Astrocyte (in vitro differentiated cells and primary cell): Measurements from ENCODE around the gene RANGRF.

Source experiments
- CTCF ChIP-seq: IDR thresholded peaks from 2 replicates; pipeline ENCODE4 v1.5.1; 2011; ENCODE audit warnings: low read depth, mild to moderate bottlenecking, inconsistent platforms, low read length, moderate library complexity; ENCODE audit not compliant: insufficient read depth
- EZH2 ChIP-seq: IDR thresholded peaks from 2 replicates; pipeline ENCODE4 v1.6.1; 2012; ENCODE audit warnings: mild to moderate bottlenecking, low read length, inconsistent platforms; ENCODE audit not compliant: insufficient read depth

DNA sequence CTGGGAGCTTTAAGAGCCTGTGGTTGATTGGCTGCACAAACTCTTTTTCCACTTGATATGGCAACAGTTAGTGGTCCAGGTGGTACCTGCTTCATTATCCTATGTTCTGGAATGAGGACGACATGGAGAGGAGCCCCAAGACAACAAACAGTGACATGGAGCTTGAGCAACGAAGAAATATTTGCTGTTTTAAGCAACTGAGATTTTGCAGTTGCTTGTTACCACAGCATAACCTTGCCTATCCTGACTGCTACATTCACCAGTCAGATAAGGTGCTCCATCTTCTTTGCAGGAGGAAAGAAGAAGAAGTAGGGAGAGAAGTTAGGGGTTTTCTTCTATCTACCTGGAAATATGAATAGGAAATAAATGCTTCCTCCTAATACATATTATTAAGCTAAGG, 43.7 kb downstream of the RANGRF start:
- TF ChIP-seq CTCF (no peak), EZH2 (no peak)
